Epithelial cell of esophagus (primary cell): ENCODE measurements around the gene OCA2.

Source experiments
- DNase-seq: peaks from one replicate; pipeline ENCODE4 v3.0.0; 2010; ENCODE audit warnings: low read depth
- H3K4me3 ChIP-seq: 2 replicates; pipeline ENCODE4 v1.5.1; 2011; ENCODE audit warnings: mild to moderate bottlenecking, low read length, control low read depth
- CTCF ChIP-seq: IDR thresholded peaks from 2 replicates; pipeline ENCODE4 v1.5.1; 2011; ENCODE audit warnings: low read depth, mild to moderate bottlenecking, low read length, control low read depth, inconsistent platforms; ENCODE audit not compliant: insufficient read depth; ENCODE audit errors: missing control alignments

The OCA2 gene

GRCh38 chr15:28078191-28078719, 20.9 kb downstream of the OCA2 start:
- no peak for TF ChIP-seq CTCF
- no peak overlapping the region for H3K4me3 ChIP-seq
- DNase-seq: no peak

- TF ChIP-seq CTCF: no peak
- no peak for DNase-seq
- no peak overlapping the region for H3K4me3 ChIP-seq
Observed at GRCh38 chr15:28075573-28075972, 23.5 kb downstream of the OCA2 start.

GRCh38 chr15:28068930-28069329, 30.2 kb downstream of the OCA2 start:
- no peak overlapping the region for H3K4me3 ChIP-seq
- no peak for TF ChIP-seq CTCF
- DNase-seq: no peak

- TF ChIP-seq CTCF: no peak
- no peak for DNase-seq
- no peak overlapping the region for H3K4me3 ChIP-seq
Observed at GRCh38 chr15:28066231-28066630, 32.9 kb downstream of the OCA2 start.

GRCh38 chr15:28060005-28060404, 39.1 kb downstream of the OCA2 start:
- no peak overlapping the region for H3K4me3 ChIP-seq
- no peak for DNase-seq
- no peak for TF ChIP-seq CTCF

- TF ChIP-seq CTCF: no peak
- no peak overlapping the region for H3K4me3 ChIP-seq
- no peak for DNase-seq
Observed at GRCh38 chr15:28058082-28058481, 41.0 kb downstream of the OCA2 start.

GRCh38 chr15:28051955-28052633, 47.0 kb downstream of the OCA2 start:
- no peak for DNase-seq
- TF ChIP-seq CTCF: no peak
- no peak overlapping the region for H3K4me3 ChIP-seq
